Karpas-422 (cell line): ENCODE data around the gene OGFOD1. TPM values are rescaled to one million over a fixed set of nuclear protein-coding genes. Genes with fewer than 3 reads are reported as not detected.

Experiments used
- DNase-seq: peaks from one replicate; pipeline ENCODE4 v3.0.0-alpha.2; 2015
- H2AFZ ChIP-seq: fragments of 200-600 bp; sonication (generic); 2 replicates; pipeline ENCODE4 v1.6.1; 2014; ENCODE audit warnings: antibody characterized with exemption, low read length, mixed read lengths
- H3K27ac ChIP-seq: fragments of 200-600 bp; sonication (generic); 2 replicates; pipeline ENCODE4 v1.5.1; 2014; ENCODE audit warnings: mild to moderate bottlenecking, low read length, moderate library complexity
- H3K27me3 ChIP-seq: fragments of 200-600 bp; sonication (generic); 2 replicates; pipeline ENCODE4 v1.6.1; 2014; ENCODE audit warnings: low read length, mixed read lengths
- H3K36me3 ChIP-seq: fragments of 200-600 bp; sonication (generic); 2 replicates; pipeline ENCODE4 v1.6.1; 2014; ENCODE audit warnings: low read length, mixed read lengths; ENCODE audit not compliant: insufficient read depth
- H3K4me1 ChIP-seq: fragments of 200-600 bp; sonication (generic); 2 replicates; pipeline ENCODE4 v1.6.1; 2014; ENCODE audit warnings: mild to moderate bottlenecking, low read length, mixed read lengths
- H3K4me2 ChIP-seq: fragments of 200-600 bp; sonication (generic); 2 replicates; pipeline ENCODE4 v1.6.1; 2014; ENCODE audit warnings: low read length, low read depth, mild to moderate bottlenecking; ENCODE audit not compliant: poor library complexity, severe bottlenecking
- H3K4me3 ChIP-seq: fragments of 200-600 bp; sonication (generic); 2 replicates; pipeline ENCODE4 v1.5.1; 2014; ENCODE audit warnings: mild to moderate bottlenecking, antibody characterized with exemption, low read length, mixed read lengths
- H3K79me2 ChIP-seq: fragments of 200-600 bp; sonication (generic); 2 replicates; pipeline ENCODE4 v1.6.1; 2014; ENCODE audit warnings: mild to moderate bottlenecking, low read length, mixed read lengths
- H3K9ac ChIP-seq: fragments of 200-600 bp; sonication (generic); 2 replicates; pipeline ENCODE4 v1.6.0; 2014; ENCODE audit warnings: low read length
- H3K9me2 ChIP-seq: fragments of 200-600 bp; sonication (generic), shearing (Covaris generic); replicated peaks from 2 replicates; pipeline ENCODE4 v1.6.0; 2014; ENCODE audit warnings: mild to moderate bottlenecking, low read length, moderate library complexity; ENCODE audit not compliant: insufficient read depth
- H3K9me3 ChIP-seq: fragments of 300-700, 200-600 bp; sonication (generic); 2 replicates; pipeline ENCODE4 v1.6.1; 2014; ENCODE audit warnings: low read length, mixed read lengths
- H4K20me1 ChIP-seq: fragments of 200-600 bp; sonication (generic); 2 replicates; pipeline ENCODE4 v1.6.1; 2014; ENCODE audit warnings: mild to moderate bottlenecking, antibody characterized with exemption, low read length, low read depth; ENCODE audit not compliant: insufficient read depth
- total RNA-seq: library from RNA; depleted of rRNA; stranded (reverse); fragments of >200 nt; shearing (Covaris generic); gene quantifications from 2 replicates; pipeline ENCODE4 v1.2.3, GENCODE V29; 2014; ENCODE audit warnings: low replicate concordance; rRNA removed

The OGFOD1 gene
- total RNA-seq, 1 experiment from 2014 or later: 51.9 TPM

- Histone ChIP-seq H3K79me2 (peaks cover 27% of the 10 kb centered on the region), H3K4me2 (peak overlapping the region; percentile 79)
Measured at GRCh38 chr16:56520251-56520577, 68.9 kb downstream of the OGFOD1 start.

GRCh38 chr16:56525236-56525635 lies 73.9 kb downstream of the OGFOD1 start:
- H3K4me2 ChIP-seq: no peak overlapping the region
- no peaks in the 10 kb centered on the region for H3K79me2 ChIP-seq
- H3K4me3 ChIP-seq: no peak overlapping the region
- no peak overlapping the region for H3K9ac ChIP-seq
- no peak overlapping the region for H2AFZ ChIP-seq
- H3K9me2 ChIP-seq: no peaks in the 10 kb centered on the region
- H3K27ac ChIP-seq: no peak overlapping the region
- no peaks in the 10 kb centered on the region for H3K36me3 ChIP-seq
- DNase-seq: no peak
- no peaks in the 10 kb centered on the region for H4K20me1 ChIP-seq
- no peaks in the 10 kb centered on the region for H3K27me3 ChIP-seq
- H3K4me1 ChIP-seq: peaks cover 5% of the 10 kb centered on the region
- H3K9me3 ChIP-seq: no peaks in the 10 kb centered on the region

More at GRCh38 chr16:56520251-56520577, 68.9 kb downstream of the OGFOD1 start:
- H3K9me2 ChIP-seq: no peaks in the 10 kb centered on the region
- no peaks in the 10 kb centered on the region for H3K36me3 ChIP-seq
- H3K27me3 ChIP-seq: no peaks in the 10 kb centered on the region
- H4K20me1 ChIP-seq: no peaks in the 10 kb centered on the region; the same call in 1 of the 2 replicates
- peak overlapping the region; percentile 92 for H3K9ac ChIP-seq
- no peak overlapping the region for H3K27ac ChIP-seq
- H3K4me3 ChIP-seq: peak overlapping the region; percentile 96
- peaks cover 29% of the 10 kb centered on the region for H3K4me1 ChIP-seq
- H2AFZ ChIP-seq: peak overlapping the region; percentile 97
- no peak for DNase-seq
- H3K9me3 ChIP-seq: no peaks in the 10 kb centered on the region

Other genes with a start within 250 kb of the OGFOD1 start
- 243 and 284 TPM in 2 replicates for gene AMFR, start 26.0 kb upstream of the OGFOD1 start, total RNA-seq
- 73.2 and 170 TPM in 2 replicates for gene NUDT21, start 222 bp upstream of the OGFOD1 start, total RNA-seq
- 55.5 and 66.2 TPM in 2 replicates for gene BBS2, start 68.5 kb downstream of the OGFOD1 start, total RNA-seq
- gene MT4, start 113.5 kb downstream of the OGFOD1 start, total RNA-seq: not detected in 2 replicates
- not detected in 2 replicates for gene MT3, start 138.0 kb downstream of the OGFOD1 start, total RNA-seq
- gene MT2A, start 157.0 kb downstream of the OGFOD1 start, total RNA-seq: 292 and 385 TPM in 2 replicates
- gene MT1E, start 174.2 kb downstream of the OGFOD1 start, total RNA-seq: not detected in 2 replicates
- not detected in 2 replicates for gene MT1M, start 181.1 kb downstream of the OGFOD1 start, total RNA-seq
- gene MT1A, start 187.1 kb downstream of the OGFOD1 start, total RNA-seq: not detected in 2 replicates
- gene MT1B, start 200.3 kb downstream of the OGFOD1 start, total RNA-seq: 2.7 and 5.7 TPM in 2 replicates
- gene MT1F, start 206.4 kb downstream of the OGFOD1 start, total RNA-seq: 36.3 and 68.5 TPM in 2 replicates
- not detected in 2 replicates for gene MT1G, start 216.5 kb downstream of the OGFOD1 start, total RNA-seq
- gene MT1H, start 218.3 kb downstream of the OGFOD1 start, total RNA-seq: 4.6 TPM in 1 of 2 replicates, not detected in the other
- 238 and 374 TPM in 2 replicates for gene MT1X, start 230.9 kb downstream of the OGFOD1 start, total RNA-seq